ENCODE data around the gene AFTPH.

DNA sequence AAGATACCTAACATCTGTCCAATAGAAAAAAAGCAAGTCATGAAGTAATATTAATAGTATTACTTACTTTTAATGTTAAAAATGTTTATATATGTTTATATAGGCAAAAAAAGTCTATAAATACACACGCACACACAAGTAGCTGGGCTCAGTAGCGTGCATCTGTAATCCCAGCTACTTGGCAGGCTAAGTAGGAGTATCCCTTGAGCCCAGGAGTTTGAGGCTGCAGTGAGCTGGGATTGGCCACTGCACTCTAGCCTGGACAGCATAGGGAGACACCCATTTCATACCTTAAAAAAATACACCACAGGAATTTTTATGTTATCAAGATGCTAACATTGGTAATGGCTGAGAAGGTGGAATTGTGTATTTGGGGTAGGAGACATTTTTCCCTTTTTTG lies 17.4 kb upstream of the AFTPH start:
- TF ChIP-seq EZH2 (IDR thresholded peaks at IDR 0.05; ENCODE audit: borderline replicate concordance, low read depth, low read length, severe bottlenecking) = no peak
- TF ChIP-seq, protein P1, sequence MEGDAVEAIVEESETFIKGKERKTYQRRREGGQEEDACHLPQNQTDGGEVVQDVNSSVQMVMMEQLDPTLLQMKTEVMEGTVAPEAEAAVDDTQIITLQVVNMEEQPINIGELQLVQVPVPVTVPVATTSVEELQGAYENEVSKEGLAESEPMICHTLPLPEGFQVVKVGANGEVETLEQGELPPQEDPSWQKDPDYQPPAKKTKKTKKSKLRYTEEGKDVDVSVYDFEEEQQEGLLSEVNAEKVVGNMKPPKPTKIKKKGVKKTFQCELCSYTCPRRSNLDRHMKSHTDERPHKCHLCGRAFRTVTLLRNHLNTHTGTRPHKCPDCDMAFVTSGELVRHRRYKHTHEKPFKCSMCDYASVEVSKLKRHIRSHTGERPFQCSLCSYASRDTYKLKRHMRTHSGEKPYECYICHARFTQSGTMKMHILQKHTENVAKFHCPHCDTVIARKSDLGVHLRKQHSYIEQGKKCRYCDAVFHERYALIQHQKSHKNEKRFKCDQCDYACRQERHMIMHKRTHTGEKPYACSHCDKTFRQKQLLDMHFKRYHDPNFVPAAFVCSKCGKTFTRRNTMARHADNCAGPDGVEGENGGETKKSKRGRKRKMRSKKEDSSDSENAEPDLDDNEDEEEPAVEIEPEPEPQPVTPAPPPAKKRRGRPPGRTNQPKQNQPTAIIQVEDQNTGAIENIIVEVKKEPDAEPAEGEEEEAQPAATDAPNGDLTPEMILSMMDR (IDR thresholded peaks at IDR 0.05; ENCODE audit: borderline replicate concordance, extremely low read depth, low read length, poor library complexity, severe bottlenecking) = no peak

Data from DND-41 (cell line).